CD4-positive, alpha-beta T cell (primary cell): ENCODE measurements around the gene NRIP1. TPM values are rescaled to one million over a fixed set of nuclear protein-coding genes. Genes with fewer than 3 reads are reported as not detected.

Source experiments
- ATAC-seq: fragments of 200-7000 bp; cut with Tn5 transposase; one replicate; pipeline ENCODE4 v1.10.0; 2022; ENCODE audit warnings: mild to moderate bottlenecking; ENCODE audit not compliant: poor library complexity
- CTCF ChIA-PET: fragments of 350-600 bp; sonication (Branson Sonifier 250); formaldehyde crosslinking; loops from one replicate; lab custom pipeline; 2021; ENCODE audit warnings: antibody characterized with exemption, inconsistent platforms; lab: Charles Lee
- POLR2A ChIA-PET: fragments of 350-600 bp; sonication (Branson Sonifier 250); formaldehyde crosslinking; loops from one replicate; lab custom pipeline; 2021; ENCODE audit warnings: antibody characterized with exemption, inconsistent platforms; lab: Charles Lee
- DNase-seq, 14 experiments: peaks; one replicate each; pipeline ENCODE4 v3.0.0-alpha.2; 2013 to 2020; ENCODE audit warnings: mixed read lengths in 2 of 14
- H3K27ac ChIP-seq, 2 donors: one replicate each; pipeline versions ENCODE4 v1.5.1 to v1.7.0; 2013; ENCODE audit warnings: low read length in 2 of 2, low read depth in 1 of 2, mild to moderate bottlenecking in 1 of 2
- H3K27me3 ChIP-seq, 2 experiments: 1 replicate in 1 of 2; 2 replicates in 1 of 2; pipeline versions ENCODE4 v1.6.1 to v1.7.0; 2013; ENCODE audit warnings: low read length in 2 of 2, control low read depth in 1 of 2, mild to moderate bottlenecking in 1 of 2, moderate library complexity in 1 of 2; ENCODE audit not compliant: insufficient read depth in 2 of 2, control insufficient read depth in 1 of 2
- H3K36me3 ChIP-seq: one replicate; pipeline ENCODE4 v1.6.1; 2013; ENCODE audit warnings: low read length, control low read depth; ENCODE audit not compliant: insufficient read depth
- H3K4me1 ChIP-seq: one replicate; pipeline ENCODE4 v1.6.1; 2013; ENCODE audit warnings: low read length, control low read depth; ENCODE audit not compliant: insufficient read depth
- H3K4me3 ChIP-seq: one replicate; pipeline ENCODE4 v1.5.1; 2013; ENCODE audit warnings: mild to moderate bottlenecking, low read length, moderate library complexity
- H3K9me3 ChIP-seq, 2 experiments: 1 replicate in 1 of 2; 2 replicates in 1 of 2; pipeline versions ENCODE4 v1.6.1 to v1.7.0; 2013; ENCODE audit warnings: low read length in 2 of 2, mild to moderate bottlenecking in 2 of 2, control low read depth in 1 of 2, moderate library complexity in 1 of 2; ENCODE audit not compliant: control insufficient read depth in 1 of 2, insufficient read depth in 1 of 2
- H3K27ac Mint-ChIP-seq: one replicate; pipeline ENCODE4 v1.8.0; 2020; ENCODE audit warnings: mixed read lengths
- H3K27me3 Mint-ChIP-seq: one replicate; pipeline ENCODE4 v1.8.0; 2021; ENCODE audit warnings: mixed read lengths
- H3K36me3 Mint-ChIP-seq: one replicate; pipeline ENCODE4 v1.8.0; 2021; ENCODE audit warnings: low read depth, mixed read lengths
- H3K4me1 Mint-ChIP-seq: one replicate; pipeline ENCODE4 v1.8.0; 2021; ENCODE audit warnings: low read depth, mixed read lengths
- H3K4me3 Mint-ChIP-seq: one replicate; pipeline ENCODE4 v1.8.0; 2020; ENCODE audit warnings: mild to moderate bottlenecking, mixed read lengths
- H3K9me3 Mint-ChIP-seq: one replicate; pipeline ENCODE4 v1.8.0; 2020; ENCODE audit warnings: mixed read lengths
- CTCF ChIP-seq: fragments of 200-600 bp; IDR thresholded peaks from one replicate; pipeline ENCODE4 v1.8.0; 2022; ENCODE audit warnings: antibody characterized with exemption, mild to moderate bottlenecking
- intact Hi-C, 2 experiments: fragments of 100-400 bp; cut with DNase I in 1 of 2; cut with micrococcal nuclease in 1 of 2; formaldehyde crosslinking; loops; one replicate each; pipeline versions ENCODE4 v1.15.1 to v1.9.0; 2023 to 2025; cut with DNase I, micrococcal nuclease
- total RNA-seq, 174 experiments: library from RNA in 2 of 174; stranded (reverse) in 2 of 174; gene quantifications; one replicate each; pipeline ENCODE4 v1.2.3 and lab custom pipeline; 2021 to 2026

Gene NRIP1
- total RNA-seq, 2 experiments from 2014 or later = 41.6 to 50.1 TPM

GRCh38 chr21:15037095-15037899, 27.5 kb downstream of the NRIP1 start:
- H3K36me3 Mint-ChIP-seq = peaks cover 35% of the 10 kb centered on the region
- DNase-seq (no peak), ATAC-seq (no peak)
- peaks cover 57% of the 10 kb centered on the region for H3K4me1 Mint-ChIP-seq
- Histone ChIP-seq H3K4me1 (no peaks in the 10 kb centered on the region), H3K9me3 (no peaks in the 10 kb centered on the region), H3K27me3 (no peaks in the 10 kb centered on the region), H3K27ac (no peak overlapping the region), H3K4me3 (no peak overlapping the region), H3K36me3 (peaks cover 3% of the 10 kb centered on the region)
- H3K9me3 Mint-ChIP-seq = no peaks in the 10 kb centered on the region
- no peaks in the 10 kb centered on the region for H3K27me3 Mint-ChIP-seq
- H3K27ac Mint-ChIP-seq = no peak overlapping the region
- TF ChIP-seq CTCF = no peak
- ChIA-PET POLR2A (no interaction called here), CTCF (no interaction called here)
- intact Hi-C loops = no loop called here
- no peak overlapping the region for H3K4me3 Mint-ChIP-seq

- no peak overlapping the region for H3K27ac Mint-ChIP-seq
These were observed 28.6 kb downstream of the NRIP1 start for GRCh38 chr21:15036189-15036588.

GRCh38 chr21:15034126-15034853, 30.5 kb downstream of the NRIP1 start:
- no peak overlapping the region for H3K27ac ChIP-seq
- Mint-ChIP-seq H3K4me3 (no peak overlapping the region), H3K27me3 (no peaks in the 10 kb centered on the region), H3K4me1 (peaks cover 60% of the 10 kb centered on the region), H3K36me3 (peaks cover 22% of the 10 kb centered on the region), H3K9me3 (no peaks in the 10 kb centered on the region), H3K27ac (no peak overlapping the region)
- no peak overlapping the region for H3K4me3 ChIP-seq
- ChIA-PET POLR2A (no interaction called here), CTCF (interaction anchor here (1.0 kb wide), 1 partner anchor 11 kb away, joined by 3 read pairs; no protein-coding TSS in a partner anchor)
- no peak for DNase-seq
- no peaks in the 10 kb centered on the region for H3K27me3 ChIP-seq
- intact Hi-C loops = no loop called here
- no peaks in the 10 kb centered on the region for H3K36me3 ChIP-seq
- ATAC-seq = no peak
- no peaks in the 10 kb centered on the region for H3K9me3 ChIP-seq
- H3K4me1 ChIP-seq = no peaks in the 10 kb centered on the region
- TF ChIP-seq CTCF = no peak

More at GRCh38 chr21:15036189-15036588, 28.6 kb downstream of the NRIP1 start:
- no peaks in the 10 kb centered on the region for H3K9me3 Mint-ChIP-seq
- no peak overlapping the region for H3K4me3 Mint-ChIP-seq
- H3K4me3 ChIP-seq = no peak overlapping the region
- no peak overlapping the region for H3K27ac ChIP-seq
- H3K27me3 ChIP-seq = no peaks in the 10 kb centered on the region
- H3K9me3 ChIP-seq = no peaks in the 10 kb centered on the region
- DNase-seq (no peak), ATAC-seq (no peak)
- H3K4me1 Mint-ChIP-seq = peaks cover 60% of the 10 kb centered on the region
- ChIA-PET CTCF (no interaction called here), POLR2A (no interaction called here)
- H3K4me1 ChIP-seq = no peaks in the 10 kb centered on the region
- intact Hi-C loops = no loop called here
- no peaks in the 10 kb centered on the region for H3K27me3 Mint-ChIP-seq
- TF ChIP-seq CTCF = no peak
- peaks cover 31% of the 10 kb centered on the region for H3K36me3 Mint-ChIP-seq
- H3K36me3 ChIP-seq = no peaks in the 10 kb centered on the region
